ENCODE measurements around the gene RABGEF1.

RABGEF1 gene

GRCh38 chr7:66860767-66861166, 120.2 kb downstream of the RABGEF1 start:
- no peak for DNase-seq

All from activated CD4-positive, alpha-beta T cell treated with anti-CD3 and anti-CD28 coated beads, Interleukin-2, Interleukin-6, amounts not matched to agents 100 ng/mL and 50 ng/mL, durations not matched to agents 16 hours and 8 hours (primary cell).